Measurements from ENCODE around the gene RPP30. TPM values are rescaled to one million over a fixed set of nuclear protein-coding genes. Genes with fewer than 3 reads are reported as not detected.

Gene RPP30
- total RNA-seq, 4 donors from 2014 or later: 21.6 to 31.8 (median 25.7) TPM

DNA sequence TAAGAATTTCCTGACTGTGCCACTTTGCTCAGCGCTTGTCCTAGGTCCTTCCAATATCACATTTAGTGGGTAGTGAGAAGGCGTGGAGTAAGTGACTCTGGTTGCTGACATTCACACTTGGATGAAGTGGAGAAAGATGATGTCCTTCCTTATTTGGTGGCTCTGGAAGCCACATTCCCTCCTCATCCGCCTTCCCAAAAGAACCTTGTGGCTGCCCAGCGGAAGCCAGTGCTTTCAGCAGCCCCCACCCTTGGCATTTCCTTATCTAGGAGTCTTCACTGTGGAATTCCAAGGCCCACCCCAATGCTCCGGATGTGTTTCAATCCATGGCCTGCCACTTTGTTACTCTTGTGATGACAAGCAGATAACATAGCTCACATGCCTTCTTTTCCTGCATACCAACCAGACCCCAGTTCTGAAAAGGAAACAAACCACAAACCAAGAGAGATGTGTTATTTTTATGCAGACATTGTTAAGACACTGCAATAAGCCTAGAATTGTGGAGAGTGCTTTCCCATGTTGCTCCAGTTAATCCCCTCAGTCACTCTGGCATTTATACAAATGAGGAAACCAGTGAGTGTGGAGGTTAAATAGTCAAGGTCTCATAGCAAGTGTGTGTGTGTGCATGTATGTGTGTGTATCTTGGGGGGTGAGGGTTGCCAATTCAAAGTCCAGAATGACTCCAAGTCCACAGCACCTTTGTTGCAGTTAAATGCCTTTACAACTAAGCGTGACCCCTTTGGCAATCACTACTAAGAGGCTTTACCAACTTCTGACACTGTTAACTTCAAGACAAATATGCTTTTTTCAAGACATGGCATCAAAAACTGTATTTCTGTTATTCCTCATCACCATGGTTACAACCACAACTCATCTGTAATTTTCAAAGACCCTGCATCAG, 59.4 kb downstream of the RPP30 start:
- H3K27me3 ChIP-seq: no peaks in the 10 kb centered on the region
- no peak overlapping the region for H3K4me3 ChIP-seq
- peaks cover 21 to 25% (median 23%) of the 10 kb centered on the region in 4 donors for H3K4me1 ChIP-seq
- TF ChIP-seq POLR2A (IDR thresholded peaks at IDR 0.05; ENCODE audit: low read depth): no peak
- TF ChIP-seq, protein P1, sequence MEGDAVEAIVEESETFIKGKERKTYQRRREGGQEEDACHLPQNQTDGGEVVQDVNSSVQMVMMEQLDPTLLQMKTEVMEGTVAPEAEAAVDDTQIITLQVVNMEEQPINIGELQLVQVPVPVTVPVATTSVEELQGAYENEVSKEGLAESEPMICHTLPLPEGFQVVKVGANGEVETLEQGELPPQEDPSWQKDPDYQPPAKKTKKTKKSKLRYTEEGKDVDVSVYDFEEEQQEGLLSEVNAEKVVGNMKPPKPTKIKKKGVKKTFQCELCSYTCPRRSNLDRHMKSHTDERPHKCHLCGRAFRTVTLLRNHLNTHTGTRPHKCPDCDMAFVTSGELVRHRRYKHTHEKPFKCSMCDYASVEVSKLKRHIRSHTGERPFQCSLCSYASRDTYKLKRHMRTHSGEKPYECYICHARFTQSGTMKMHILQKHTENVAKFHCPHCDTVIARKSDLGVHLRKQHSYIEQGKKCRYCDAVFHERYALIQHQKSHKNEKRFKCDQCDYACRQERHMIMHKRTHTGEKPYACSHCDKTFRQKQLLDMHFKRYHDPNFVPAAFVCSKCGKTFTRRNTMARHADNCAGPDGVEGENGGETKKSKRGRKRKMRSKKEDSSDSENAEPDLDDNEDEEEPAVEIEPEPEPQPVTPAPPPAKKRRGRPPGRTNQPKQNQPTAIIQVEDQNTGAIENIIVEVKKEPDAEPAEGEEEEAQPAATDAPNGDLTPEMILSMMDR (IDR thresholded peaks at IDR 0.05): no peak
- no peak for TF ChIP-seq EP300 (IDR thresholded peaks at IDR 0.05)
- TF ChIP-seq POLR2AphosphoS5 (IDR thresholded peaks at IDR 0.05): no peak
- peak overlapping the region; percentile 34 to 41 (median 36) for H3K27ac ChIP-seq (replicated peaks in 1 of 4)
- intact Hi-C loops (cut with DNase I): no loop called here
- WGBS: 63% methylated on average over 6 of the region's 6 CpGs
- no peaks in the 10 kb centered on the region for H3K9me3 ChIP-seq
- H3K36me3 ChIP-seq: no peaks in the 10 kb centered on the region
- DNase-seq (ENCODE audit: extremely low spot score): no peak

DNA sequence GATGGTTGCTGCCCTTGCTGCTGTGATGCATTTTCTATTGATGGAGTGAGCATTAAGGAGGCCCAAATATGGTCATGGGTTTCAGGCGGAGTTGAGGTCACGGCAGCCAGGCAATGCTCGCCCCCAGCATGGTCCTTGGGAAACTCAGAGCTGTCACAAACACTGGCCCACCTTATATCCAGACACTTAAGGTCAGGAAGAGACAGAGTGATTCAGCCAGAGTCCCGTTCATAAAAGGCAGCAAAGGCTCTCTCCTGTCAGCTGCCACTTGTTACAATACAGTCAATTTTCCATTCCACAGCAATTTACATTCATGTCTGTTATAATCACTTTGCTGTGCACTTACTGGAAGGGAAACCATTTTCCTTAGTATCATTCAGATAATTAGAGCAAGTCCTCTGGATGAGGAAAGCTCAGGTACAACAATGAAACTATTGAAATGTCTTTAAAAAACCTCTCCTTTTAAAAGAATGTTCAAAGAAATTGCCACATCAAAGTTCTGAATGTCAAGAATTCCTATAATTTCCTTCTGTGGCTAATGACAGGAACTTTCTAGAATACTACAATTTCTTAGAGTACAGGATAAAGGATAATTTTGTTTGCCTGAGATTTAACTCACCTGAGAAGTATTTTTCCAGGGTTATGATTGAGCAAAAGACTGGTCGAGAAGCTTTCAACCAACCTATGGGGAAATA, 64.0 kb downstream of the RPP30 start:
- H3K27me3 ChIP-seq: no peaks in the 10 kb centered on the region
- no peak for DNase-seq (ENCODE audit: extremely low spot score)
- H3K4me3 ChIP-seq: no peak overlapping the region
- H3K36me3 ChIP-seq: no peaks in the 10 kb centered on the region
- WGBS: 58% methylated on average over 5 of the region's 5 CpGs
- H3K4me1 ChIP-seq: peaks cover 7 to 16% (median 7%) of the 10 kb centered on the region in 4 donors
- H3K9me3 ChIP-seq: no peaks in the 10 kb centered on the region
- TF ChIP-seq, protein P1 (IDR thresholded peaks at IDR 0.05): no peak
- TF ChIP-seq POLR2A (IDR thresholded peaks at IDR 0.05; ENCODE audit: low read depth): no peak
- TF ChIP-seq EP300 (IDR thresholded peaks at IDR 0.05): no peak
- no peak for TF ChIP-seq POLR2AphosphoS5 (IDR thresholded peaks at IDR 0.05)
- H3K27ac ChIP-seq (replicated peaks in 1 of 4): no peak overlapping the region
- intact Hi-C loops (cut with DNase I): no loop called here

DNA sequence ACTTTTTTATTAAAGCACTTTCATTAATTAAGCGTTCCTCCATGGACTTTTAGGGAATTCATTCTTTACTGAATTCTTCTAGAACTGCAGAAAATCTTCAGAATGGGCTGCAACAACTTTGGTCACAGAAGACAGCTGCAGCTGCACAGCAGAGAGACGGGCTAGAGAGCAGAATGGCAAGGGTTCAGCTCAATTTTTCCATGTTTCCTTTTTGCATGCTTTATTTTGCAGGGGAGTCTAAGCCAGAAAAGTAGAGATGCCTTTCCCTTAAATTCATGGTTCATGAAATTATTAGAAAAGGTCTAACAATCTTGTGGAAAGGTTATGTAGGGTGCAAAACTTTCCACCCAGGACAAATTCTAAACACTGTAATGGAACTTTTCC, 64.5 kb downstream of the RPP30 start:
- H3K4me1 ChIP-seq: peaks cover 2 to 11% (median 5%) of the 10 kb centered on the region in 4 donors
- H3K36me3 ChIP-seq: no peaks in the 10 kb centered on the region
- no peaks in the 10 kb centered on the region for H3K9me3 ChIP-seq
- H3K27ac ChIP-seq (replicated peaks in 1 of 4): no peak overlapping the region
- TF ChIP-seq, protein P1 (IDR thresholded peaks at IDR 0.05): no peak
- TF ChIP-seq POLR2AphosphoS5 (IDR thresholded peaks at IDR 0.05) (no peak), EP300 (IDR thresholded peaks at IDR 0.05) (no peak), POLR2A (IDR thresholded peaks at IDR 0.05; ENCODE audit: low read depth) (no peak)
- H3K27me3 ChIP-seq: no peaks in the 10 kb centered on the region
- intact Hi-C loops (cut with DNase I): no loop called here
- no peak overlapping the region for H3K4me3 ChIP-seq
- WGBS: 84% methylated on average over 2 of the region's 2 CpGs
- no peak for DNase-seq (ENCODE audit: extremely low spot score)

DNA sequence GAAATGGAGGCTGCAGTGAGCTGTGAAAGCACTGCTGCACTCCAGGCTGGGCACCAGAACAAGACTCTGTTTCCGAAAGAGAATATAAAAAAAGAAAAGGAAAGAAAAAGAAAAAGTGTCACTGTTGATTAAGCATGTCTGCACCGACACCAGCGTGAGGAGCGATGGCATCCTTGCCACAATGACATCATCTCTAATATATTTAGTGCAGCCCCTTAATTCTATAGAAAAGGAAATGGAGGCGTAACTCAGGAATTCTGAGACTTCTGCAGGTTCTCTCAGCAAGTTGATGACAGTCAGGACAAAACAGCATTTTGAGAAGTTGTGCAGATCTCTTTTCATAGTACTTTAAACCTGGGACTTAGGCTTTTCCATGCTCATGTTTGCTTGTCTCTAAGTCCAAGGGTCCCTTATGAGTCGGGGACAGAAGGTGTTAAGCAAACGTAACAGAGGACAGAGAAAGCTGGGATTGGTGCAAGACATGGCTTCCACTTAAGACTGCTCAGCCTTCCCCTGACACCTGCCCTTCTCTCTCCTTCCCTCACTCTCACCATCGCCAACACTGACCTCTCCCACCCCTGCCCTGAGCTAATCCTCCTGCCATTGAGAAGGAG, 66.0 kb downstream of the RPP30 start:
- Histone ChIP-seq H3K27me3 (no peaks in the 10 kb centered on the region), H3K27ac (replicated peaks in 1 of 4) (no peak overlapping the region), H3K36me3 (no peaks in the 10 kb centered on the region), H3K4me3 (no peak overlapping the region), H3K9me3 (no peaks in the 10 kb centered on the region), H3K4me1 (peaks cover 0 to 7% (median 3%) of the 10 kb centered on the region in 4 donors)
- no peak for DNase-seq (ENCODE audit: extremely low spot score)
- TF ChIP-seq EP300 (IDR thresholded peaks at IDR 0.05): no peak
- no peak for TF ChIP-seq POLR2A (IDR thresholded peaks at IDR 0.05; ENCODE audit: low read depth)
- TF ChIP-seq, protein P1 (IDR thresholded peaks at IDR 0.05): no peak
- no peak for TF ChIP-seq POLR2AphosphoS5 (IDR thresholded peaks at IDR 0.05)
- intact Hi-C loops (cut with DNase I): no loop called here
- WGBS: 87% methylated on average over 8 of the region's 8 CpGs

Data from esophagus muscularis mucosa (tissue), 4 donors.